ENCODE results near the gene RTN4RL1.

RTN4RL1 gene, protein sequence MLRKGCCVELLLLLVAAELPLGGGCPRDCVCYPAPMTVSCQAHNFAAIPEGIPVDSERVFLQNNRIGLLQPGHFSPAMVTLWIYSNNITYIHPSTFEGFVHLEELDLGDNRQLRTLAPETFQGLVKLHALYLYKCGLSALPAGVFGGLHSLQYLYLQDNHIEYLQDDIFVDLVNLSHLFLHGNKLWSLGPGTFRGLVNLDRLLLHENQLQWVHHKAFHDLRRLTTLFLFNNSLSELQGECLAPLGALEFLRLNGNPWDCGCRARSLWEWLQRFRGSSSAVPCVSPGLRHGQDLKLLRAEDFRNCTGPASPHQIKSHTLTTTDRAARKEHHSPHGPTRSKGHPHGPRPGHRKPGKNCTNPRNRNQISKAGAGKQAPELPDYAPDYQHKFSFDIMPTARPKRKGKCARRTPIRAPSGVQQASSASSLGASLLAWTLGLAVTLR

DNA sequence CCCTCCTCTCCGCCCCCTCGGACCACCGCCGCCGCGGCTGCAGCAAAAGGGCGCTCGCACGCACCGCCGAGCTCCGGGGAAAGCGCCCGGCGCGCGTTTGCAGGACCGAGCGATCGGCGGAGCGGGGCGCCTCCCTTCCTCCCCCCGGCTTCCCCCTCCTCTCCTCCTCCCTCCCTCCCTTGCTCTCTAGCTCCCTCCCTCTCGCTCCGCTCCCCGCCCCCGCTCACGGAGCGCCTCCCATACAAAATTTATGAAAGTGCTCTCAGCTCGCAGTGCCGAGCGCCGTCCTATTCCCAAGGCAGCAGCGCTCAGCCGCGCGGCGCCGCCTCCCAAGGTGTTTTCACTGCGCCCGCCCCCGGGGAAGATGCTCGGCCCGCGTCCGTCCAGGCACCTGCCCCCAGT, at the start of gene RTN4RL1:
Gene RTN4RL1, minus strand, starts transcription at position 115 of the 402 bp plus-strand sequence. CDS start 469 bp downstream, outside the sequence.
- peak; percentile 87 for DNase-seq

DNA sequence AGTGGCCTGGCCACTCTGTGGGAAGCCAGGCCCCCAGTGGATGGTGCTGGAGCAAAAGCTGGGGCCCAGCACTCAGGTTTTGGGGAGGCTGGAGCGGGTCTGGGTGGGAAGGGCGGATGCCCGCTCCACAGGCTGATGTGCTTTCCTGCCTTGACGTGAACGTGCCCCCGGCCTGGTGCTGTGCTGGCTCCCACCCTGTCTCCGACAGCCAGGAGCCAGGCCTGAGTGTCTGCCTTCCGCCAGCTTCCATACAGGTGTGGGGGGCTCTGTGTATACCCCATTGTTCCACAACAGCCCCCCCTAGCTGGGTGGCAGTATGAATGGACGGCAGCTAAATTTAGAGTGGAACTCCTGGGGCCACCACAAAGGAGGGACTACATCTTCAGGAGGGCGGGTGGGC, 49.8 kb upstream of the RTN4RL1 start:
- no peak for DNase-seq

DNA sequence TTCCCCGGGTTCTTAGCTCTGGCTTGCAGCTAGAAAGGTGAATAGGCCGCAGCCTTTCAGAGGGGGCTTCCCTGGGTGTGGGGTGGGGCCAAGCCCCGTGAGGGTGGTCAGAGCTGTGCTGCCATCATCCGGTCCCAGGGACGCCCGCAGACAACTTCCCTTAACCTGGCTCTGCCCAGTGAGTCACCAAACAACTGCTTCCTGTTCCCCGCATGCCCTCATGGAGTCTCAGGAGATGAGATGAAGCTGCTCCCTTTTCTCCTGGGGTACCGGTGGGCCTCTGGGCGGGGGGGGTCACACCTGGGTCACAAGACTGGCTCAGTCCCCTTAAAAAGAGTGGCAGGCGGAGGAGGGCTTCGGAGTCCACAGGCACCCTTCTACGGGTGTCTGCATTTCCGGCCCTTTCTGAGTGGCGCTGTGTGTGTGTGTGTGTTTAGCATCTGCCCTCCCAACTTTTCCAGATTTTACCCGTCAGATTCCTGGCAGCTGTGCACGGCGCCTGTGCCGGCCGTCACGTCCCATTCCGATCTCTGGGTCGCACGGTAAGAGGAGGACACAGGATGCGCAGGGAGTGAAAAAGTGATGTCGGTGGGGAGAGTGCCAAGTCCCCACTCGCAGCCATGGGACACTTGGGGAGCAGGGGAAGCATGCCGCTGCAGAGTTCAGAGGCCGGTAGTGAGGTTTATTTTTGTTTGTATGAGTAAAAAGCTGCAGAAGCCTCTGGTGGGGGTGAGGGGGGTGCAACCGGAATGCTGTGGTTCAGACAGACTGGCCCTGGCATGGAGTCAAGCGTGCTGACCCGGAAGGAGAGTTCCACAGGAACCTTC, 46.5 kb upstream of the RTN4RL1 start:
- DNase-seq = no peak

DNA sequence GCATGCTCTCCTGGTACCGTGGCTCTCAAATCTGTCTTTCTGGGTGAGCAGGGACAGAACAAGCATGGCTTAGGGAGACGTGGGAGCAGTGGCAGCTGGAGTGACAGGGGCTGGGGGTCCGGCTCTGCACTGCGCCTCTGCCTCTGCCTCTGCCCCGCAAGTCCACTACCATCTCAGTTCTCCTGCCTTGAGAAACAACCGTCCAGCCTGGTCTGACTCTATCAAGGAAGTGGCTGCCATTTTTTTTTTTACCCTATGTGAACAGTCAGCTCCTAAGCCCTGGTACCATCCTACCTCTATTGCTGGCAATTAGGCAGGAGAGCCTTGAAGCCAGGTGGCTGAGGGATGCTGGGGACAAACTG, 45.9 kb upstream of the RTN4RL1 start:
- no peak for DNase-seq

GRCh38 chr17:2070241-2071023, 45.3 kb upstream of the RTN4RL1 start:
- DNase-seq = no peak

- DNase-seq = no peak
Observed at GRCh38 chr17:2068519-2069051, 43.5 kb upstream of the RTN4RL1 start.

- DNase-seq = no peak
Observed at GRCh38 chr17:2068031-2068518, 42.9 kb upstream of the RTN4RL1 start.

DNA sequence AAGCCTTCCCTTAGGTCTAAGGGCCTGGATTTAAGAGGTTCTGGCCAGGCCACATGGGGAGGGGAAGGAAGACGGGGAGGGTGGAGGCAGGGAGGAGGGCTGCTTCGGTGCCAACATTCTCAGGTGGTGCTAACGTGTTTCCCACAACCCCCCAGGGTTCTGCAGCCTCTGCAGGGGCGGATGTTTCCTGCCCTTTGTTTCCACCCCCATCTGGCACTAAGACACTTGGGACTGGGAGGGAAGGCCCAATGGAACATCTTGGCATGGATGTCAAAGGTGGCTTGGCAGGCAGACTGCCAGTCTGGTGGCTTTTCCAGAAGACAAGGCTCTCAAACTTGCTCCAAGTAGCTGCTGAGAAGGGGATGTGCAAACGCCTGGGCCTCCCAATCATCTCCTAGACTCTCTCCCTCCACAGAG, 42.5 kb upstream of the RTN4RL1 start:
- no peak for DNase-seq

DNA sequence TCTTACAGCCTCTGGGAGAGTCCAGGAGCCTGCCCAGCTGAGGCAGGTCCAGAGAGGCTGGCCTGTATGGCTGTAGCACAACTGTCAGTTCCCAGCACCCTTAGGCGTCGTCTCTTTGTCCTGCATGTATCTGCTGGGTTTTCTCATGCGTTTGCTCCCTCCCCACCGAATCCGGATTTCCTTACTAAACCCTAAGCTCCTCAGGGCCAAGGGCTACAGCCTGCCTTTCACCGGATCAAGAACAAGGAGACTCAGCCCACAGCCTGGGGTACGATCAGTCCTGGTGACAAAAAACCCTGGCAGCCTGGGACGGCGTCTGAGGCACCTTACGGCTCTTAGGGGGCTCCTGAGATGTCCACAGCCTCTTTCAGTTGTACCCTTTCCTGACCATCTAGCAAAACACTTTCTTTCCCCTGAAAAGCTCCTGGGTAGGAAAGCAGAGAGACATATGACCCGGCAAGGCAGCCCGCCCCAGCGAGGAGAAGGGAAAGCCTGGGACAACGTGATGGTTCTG, 42.0 kb upstream of the RTN4RL1 start:
- DNase-seq = no peak

- no peak for DNase-seq
Observed at GRCh38 chr17:2065949-2066400, 40.8 kb upstream of the RTN4RL1 start.

- DNase-seq = no peak
Observed at GRCh38 chr17:2064980-2065785, 40.0 kb upstream of the RTN4RL1 start.

- DNase-seq = no peak
Observed at GRCh38 chr17:2064520-2064971, 39.4 kb upstream of the RTN4RL1 start.

DNA sequence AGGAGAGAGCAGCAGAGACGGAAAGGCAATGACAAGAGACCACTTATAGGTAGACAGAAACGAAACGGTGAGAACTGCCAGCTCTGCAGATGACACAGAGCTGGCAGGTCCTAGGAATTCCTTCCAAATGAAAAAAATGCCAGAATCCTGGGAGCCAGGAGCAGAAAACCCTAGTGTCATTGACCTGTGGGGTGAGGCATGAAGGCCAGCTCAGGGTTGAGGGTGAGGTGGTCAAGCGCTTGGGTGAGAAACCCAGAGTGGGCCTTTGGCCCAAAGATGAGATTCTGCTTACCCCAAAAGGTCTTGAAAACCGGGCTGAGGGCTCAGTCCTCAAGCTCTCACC, 39.0 kb upstream of the RTN4RL1 start:
- DNase-seq = no peak

- no peak for DNase-seq
Observed at GRCh38 chr17:2063261-2064146, 38.4 kb upstream of the RTN4RL1 start.

DNA sequence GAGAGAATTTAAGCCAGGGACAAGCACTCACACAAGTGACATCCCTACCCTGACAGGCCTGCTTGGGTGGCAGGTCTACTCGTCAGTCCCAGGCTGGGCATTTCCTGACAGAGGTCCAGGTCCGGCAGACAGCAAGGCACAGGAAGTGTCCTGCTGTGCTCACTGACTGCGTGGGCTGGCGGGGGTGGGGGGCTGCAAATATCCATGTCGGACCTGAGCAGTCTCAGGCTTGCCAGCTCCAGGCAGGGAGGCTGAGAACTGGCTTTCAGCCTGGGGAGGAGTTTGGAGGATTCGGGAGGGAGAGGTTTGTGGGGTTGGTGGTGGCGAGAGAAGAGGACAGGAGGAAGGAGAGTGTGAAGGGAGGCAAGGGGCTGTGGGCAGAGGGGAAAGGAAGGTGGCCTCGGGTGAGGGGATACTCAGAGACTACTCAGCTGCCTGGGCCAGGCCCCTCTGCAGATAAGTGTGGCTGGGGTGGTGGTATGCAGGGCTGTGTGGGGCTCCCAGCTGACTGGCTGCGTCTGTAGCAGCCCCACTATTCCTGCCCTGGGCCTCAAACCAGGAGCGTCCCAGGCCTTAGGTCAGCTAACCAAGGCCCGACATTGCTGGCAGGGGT, 37.5 kb upstream of the RTN4RL1 start:
- DNase-seq = no peak

GRCh38 chr17:2061441-2061958, 36.4 kb upstream of the RTN4RL1 start:
- no peak for DNase-seq

GRCh38 chr17:2060681-2061440, 35.7 kb upstream of the RTN4RL1 start:
- no peak for DNase-seq

- no peak for DNase-seq
Observed at GRCh38 chr17:2060385-2060658, 35.2 kb upstream of the RTN4RL1 start.
